ENCODE measurements around the gene ADGRG3. TPM values are rescaled to one million over a fixed set of nuclear protein-coding genes. Genes with fewer than 3 reads are reported as not detected.

The ADGRG3 gene
- total and polyA plus RNA-seq, 2 of the 13 experiments (the other 11 are each of a cell fraction or from before 2014, with no cell fraction given): 2.7 to 11.8 TPM

DNA sequence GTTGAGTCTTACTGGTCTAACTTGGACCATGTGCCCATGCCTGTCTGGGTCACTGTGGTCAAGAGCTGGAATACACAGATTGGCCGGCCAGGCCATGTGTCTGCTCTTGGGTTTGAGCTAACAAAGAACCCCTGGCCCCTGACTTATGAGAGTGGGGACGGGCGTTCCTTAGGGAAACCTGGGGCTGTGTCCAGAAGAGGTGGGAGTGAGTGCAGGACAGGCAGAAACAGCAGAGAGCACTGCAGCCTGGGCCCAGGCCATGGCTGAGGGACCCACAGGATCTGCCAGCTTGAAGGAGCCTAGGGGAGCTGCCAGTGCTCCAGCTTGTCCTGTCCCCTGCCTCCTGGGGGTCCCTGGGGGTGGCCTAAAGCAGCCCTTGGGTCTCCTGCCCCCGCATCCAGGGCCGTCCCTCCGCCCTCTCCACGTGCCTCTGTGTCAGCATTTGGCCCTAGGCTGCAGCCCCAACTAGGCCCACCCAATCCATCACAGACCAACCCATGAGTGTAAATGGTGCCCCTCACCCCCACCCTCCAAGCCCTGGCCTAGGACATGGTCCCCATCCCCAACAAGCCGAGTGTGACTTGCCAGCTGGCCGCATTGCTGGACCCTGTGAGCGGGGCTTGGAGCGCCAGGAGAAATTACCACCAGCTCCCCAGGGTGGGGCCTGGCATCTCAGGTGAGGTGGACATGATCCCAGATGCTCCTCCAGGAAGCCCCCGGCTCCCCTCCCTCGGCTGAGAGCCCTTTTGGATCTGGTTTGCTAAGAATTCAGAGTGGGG is 14.0 kb downstream of the ADGRG3 start:
- no peaks in the 10 kb centered on the region for H3K9me3 ChIP-seq (ENCODE audit: low read length)
- H3K36me3 ChIP-seq (replicated peaks in 1 of 2; ENCODE audit: control insufficient read depth in 1 of 2, insufficient read depth in 2 of 2, low read length in 2 of 2): no peaks in the 10 kb centered on the region
- BruUV-seq (replicated peaks): no TSS peak
- H3K4me3 ChIP-seq (replicated peaks in 1 of 3; ENCODE audit: insufficient read depth in 1 of 3, low read depth in 2 of 3, low read length in 3 of 3): no peak overlapping the region
- ChIA-PET POLR2A (interaction anchor here (0.6 to 1.9 kb wide), 3 partner anchors 8 to 22 kb away, joined by 3 to 8 read pairs (median 3); partner anchors contain the start of gene ADGRG3), CTCF (ENCODE audit: low intra/inter-chr PET ratio, low total read pairs) (no interaction called here)
- no peak for FAIRE-seq
- no peaks in the 10 kb centered on the region for H3K27me3 ChIP-seq (ENCODE audit: control insufficient read depth in 1 of 2, insufficient read depth in 2 of 2, low read length in 2 of 2)
- no peak overlapping the region for H3K27ac ChIP-seq (ENCODE audit: extremely low read length, insufficient read depth, low read length)
- ATAC-seq: no peak
- whole genome bisulfite sequencing (ENCODE audit: low lambda C conversion rate): 78% methylated on average over 12 of the region's 13 CpGs
- H3K4me1 ChIP-seq (ENCODE audit: insufficient read depth, low read length): peaks cover 37% of the 10 kb centered on the region
- in situ Hi-C loops (cut with HindIII; ENCODE audit: extremely low pct_ligation_motif_present, low pct_unique_long_range_greater_than_20kb) (no loop called here), intact Hi-C loops (cut with micrococcal nuclease; ENCODE audit: unreplicated experiment) (no loop called here)
- H3K9ac ChIP-seq (ENCODE audit: insufficient read depth, low read depth, low read length): no peak overlapping the region
- no peaks in the 10 kb centered on the region for H3K79me2 ChIP-seq (ENCODE audit: insufficient read depth, low read length)
- no peaks in the 10 kb centered on the region for H4K20me1 ChIP-seq (ENCODE audit: insufficient read depth, low read length)
- DNase-seq (ENCODE audit: low spot score): no peak
- no peak for TF ChIP-seq ZNF570 (CRISPR knock-in tag; IDR thresholded peaks at IDR 0.05; ENCODE audit: borderline replicate concordance)
- TF ChIP-seq ZNF558 (CRISPR knock-in tag; IDR thresholded peaks at IDR 0.05; ENCODE audit: borderline replicate concordance): no peak
- TF ChIP-seq, protein P1, sequence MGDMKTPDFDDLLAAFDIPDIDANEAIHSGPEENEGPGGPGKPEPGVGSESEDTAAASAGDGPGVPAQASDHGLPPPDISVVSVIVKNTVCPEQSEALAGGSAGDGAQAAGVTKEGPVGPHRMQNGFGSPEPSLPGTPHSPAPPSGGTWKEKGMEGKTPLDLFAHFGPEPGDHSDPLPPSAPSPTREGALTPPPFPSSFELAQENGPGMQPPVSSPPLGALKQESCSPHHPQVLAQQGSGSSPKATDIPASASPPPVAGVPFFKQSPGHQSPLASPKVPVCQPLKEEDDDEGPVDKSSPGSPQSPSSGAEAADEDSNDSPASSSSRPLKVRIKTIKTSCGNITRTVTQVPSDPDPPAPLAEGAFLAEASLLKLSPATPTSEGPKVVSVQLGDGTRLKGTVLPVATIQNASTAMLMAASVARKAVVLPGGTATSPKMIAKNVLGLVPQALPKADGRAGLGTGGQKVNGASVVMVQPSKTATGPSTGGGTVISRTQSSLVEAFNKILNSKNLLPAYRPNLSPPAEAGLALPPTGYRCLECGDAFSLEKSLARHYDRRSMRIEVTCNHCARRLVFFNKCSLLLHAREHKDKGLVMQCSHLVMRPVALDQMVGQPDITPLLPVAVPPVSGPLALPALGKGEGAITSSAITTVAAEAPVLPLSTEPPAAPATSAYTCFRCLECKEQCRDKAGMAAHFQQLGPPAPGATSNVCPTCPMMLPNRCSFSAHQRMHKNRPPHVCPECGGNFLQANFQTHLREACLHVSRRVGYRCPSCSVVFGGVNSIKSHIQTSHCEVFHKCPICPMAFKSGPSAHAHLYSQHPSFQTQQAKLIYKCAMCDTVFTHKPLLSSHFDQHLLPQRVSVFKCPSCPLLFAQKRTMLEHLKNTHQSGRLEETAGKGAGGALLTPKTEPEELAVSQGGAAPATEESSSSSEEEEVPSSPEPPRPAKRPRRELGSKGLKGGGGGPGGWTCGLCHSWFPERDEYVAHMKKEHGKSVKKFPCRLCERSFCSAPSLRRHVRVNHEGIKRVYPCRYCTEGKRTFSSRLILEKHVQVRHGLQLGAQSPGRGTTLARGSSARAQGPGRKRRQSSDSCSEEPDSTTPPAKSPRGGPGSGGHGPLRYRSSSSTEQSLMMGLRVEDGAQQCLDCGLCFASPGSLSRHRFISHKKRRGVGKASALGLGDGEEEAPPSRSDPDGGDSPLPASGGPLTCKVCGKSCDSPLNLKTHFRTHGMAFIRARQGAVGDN (CRISPR knock-in tag; IDR thresholded peaks at IDR 0.05): 0 out of 2 replicates have a peak, but pooled peaks have one; percentile 19
- no peak overlapping the region for H3K4me2 ChIP-seq (ENCODE audit: low read depth, low read length)
- H2AFZ ChIP-seq (ENCODE audit: low read length): no peak overlapping the region

Data from HepG2 (cell line).